C4-2B (cell line): Measurements from ENCODE around the gene ITGB5.

Experiments used
- ZFX ChIP-seq: fragments of 450-650 bp; IDR thresholded peaks from 2 replicates; pipeline ENCODE4 v1.6.1; 2017
- TF ChIP-seq, protein P1 (sequence below): fragments of 450-650 bp; conservative IDR thresholded peaks from 2 replicates; pipeline ENCODE4 v1.5.1; 2017; ENCODE audit warnings: mild to moderate bottlenecking

DNA sequence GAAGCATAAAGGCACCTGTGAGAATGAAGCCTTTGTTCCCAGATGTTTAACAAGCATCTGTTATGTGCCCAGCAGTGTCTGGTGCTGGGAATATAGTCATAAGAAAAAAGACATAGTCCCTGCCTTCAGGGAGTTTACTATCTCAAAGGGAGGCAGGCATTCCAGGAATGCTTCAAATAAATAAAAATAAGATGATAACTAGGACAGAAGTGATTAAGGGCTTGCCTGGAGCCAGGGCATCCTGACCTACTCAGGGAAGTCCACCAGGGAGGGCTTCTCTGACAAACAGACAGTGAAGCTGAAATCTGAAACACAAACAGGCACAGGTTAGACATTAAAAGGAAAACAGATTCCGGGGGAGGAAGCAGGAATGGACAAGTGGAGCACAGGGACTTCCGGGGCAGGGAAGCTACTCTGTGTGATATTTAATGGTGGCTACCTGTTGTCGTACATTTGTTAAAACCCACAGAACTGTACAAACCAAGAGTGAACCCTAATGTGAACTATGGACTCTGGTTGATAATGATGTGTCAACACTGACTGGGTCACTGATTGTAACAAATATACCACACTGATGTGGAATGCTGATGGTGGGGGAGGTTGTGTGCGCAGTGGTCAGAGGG is 53.3 kb downstream of the ITGB5 start:
- TF ChIP-seq, protein P1, sequence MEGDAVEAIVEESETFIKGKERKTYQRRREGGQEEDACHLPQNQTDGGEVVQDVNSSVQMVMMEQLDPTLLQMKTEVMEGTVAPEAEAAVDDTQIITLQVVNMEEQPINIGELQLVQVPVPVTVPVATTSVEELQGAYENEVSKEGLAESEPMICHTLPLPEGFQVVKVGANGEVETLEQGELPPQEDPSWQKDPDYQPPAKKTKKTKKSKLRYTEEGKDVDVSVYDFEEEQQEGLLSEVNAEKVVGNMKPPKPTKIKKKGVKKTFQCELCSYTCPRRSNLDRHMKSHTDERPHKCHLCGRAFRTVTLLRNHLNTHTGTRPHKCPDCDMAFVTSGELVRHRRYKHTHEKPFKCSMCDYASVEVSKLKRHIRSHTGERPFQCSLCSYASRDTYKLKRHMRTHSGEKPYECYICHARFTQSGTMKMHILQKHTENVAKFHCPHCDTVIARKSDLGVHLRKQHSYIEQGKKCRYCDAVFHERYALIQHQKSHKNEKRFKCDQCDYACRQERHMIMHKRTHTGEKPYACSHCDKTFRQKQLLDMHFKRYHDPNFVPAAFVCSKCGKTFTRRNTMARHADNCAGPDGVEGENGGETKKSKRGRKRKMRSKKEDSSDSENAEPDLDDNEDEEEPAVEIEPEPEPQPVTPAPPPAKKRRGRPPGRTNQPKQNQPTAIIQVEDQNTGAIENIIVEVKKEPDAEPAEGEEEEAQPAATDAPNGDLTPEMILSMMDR: no peak
- TF ChIP-seq ZFX: no peak
